Central memory CD8-positive, alpha-beta T cell (primary cell): ENCODE data around the gene MTHFSD.

Experiments
- ATAC-seq: fragments of 150-1000 bp; cut with Tn5 transposase; replicated peaks from 2 replicates; pipeline ENCODE4 v1.10.0; 2022; ENCODE audit warnings: mild to moderate bottlenecking, moderate FRiP score, moderate number of reproducible peaks; ENCODE audit not compliant: poor library complexity, severe bottlenecking; ENCODE audit errors: extremely low read depth
- DNase-seq, 2 donors: peaks; one replicate each; pipeline ENCODE4 v3.0.0; 2021; ENCODE audit warnings: low spot score in 2 of 2
- H3K27ac Mint-ChIP-seq: one replicate; pipeline ENCODE4 v1.8.0; 2022; ENCODE audit warnings: low read depth, mild to moderate bottlenecking, moderate library complexity, mixed read lengths
- H3K27me3 Mint-ChIP-seq: one replicate; pipeline ENCODE4 v1.8.0; 2022; ENCODE audit warnings: mixed read lengths
- H3K36me3 Mint-ChIP-seq: one replicate; pipeline ENCODE4 v1.8.0; 2022; ENCODE audit warnings: mild to moderate bottlenecking, moderate library complexity, mixed read lengths; ENCODE audit not compliant: insufficient read depth
- H3K4me1 Mint-ChIP-seq: one replicate; pipeline ENCODE4 v1.8.0; 2022; ENCODE audit warnings: mixed read lengths
- H3K4me3 Mint-ChIP-seq: one replicate; pipeline ENCODE4 v1.8.0; 2022; ENCODE audit warnings: mild to moderate bottlenecking, moderate library complexity, mixed read lengths
- H3K9me3 Mint-ChIP-seq: one replicate; pipeline ENCODE4 v1.8.0; 2022; ENCODE audit warnings: mixed read lengths

The MTHFSD gene

GRCh38 chr16:86491640-86492023 lies 63.4 kb downstream of the MTHFSD start:
- Mint-ChIP-seq H3K36me3 (peaks cover 2% of the 10 kb centered on the region), H3K4me1 (no peaks in the 10 kb centered on the region), H3K4me3 (no peak overlapping the region), H3K9me3 (no peaks in the 10 kb centered on the region), H3K27ac (no peak overlapping the region), H3K27me3 (peaks cover 90% of the 10 kb centered on the region)
- DNase-seq (no peak), ATAC-seq (no peak)

- Mint-ChIP-seq H3K27ac (no peak overlapping the region), H3K4me3 (no peak overlapping the region), H3K36me3 (peaks cover 2% of the 10 kb centered on the region), H3K4me1 (no peaks in the 10 kb centered on the region), H3K9me3 (no peaks in the 10 kb centered on the region), H3K27me3 (peaks cover 90% of the 10 kb centered on the region)
- no peak for ATAC-seq
- no peak for DNase-seq
These were observed 64.0 kb downstream of the MTHFSD start for GRCh38 chr16:86490859-86491639.

GRCh38 chr16:86485746-86486145 lies 69.3 kb downstream of the MTHFSD start:
- ATAC-seq: no peak
- Mint-ChIP-seq H3K4me3 (no peak overlapping the region), H3K9me3 (peaks cover 7% of the 10 kb centered on the region), H3K36me3 (no peaks in the 10 kb centered on the region), H3K27ac (no peak overlapping the region), H3K4me1 (no peaks in the 10 kb centered on the region), H3K27me3 (peaks cover 64% of the 10 kb centered on the region)
- no peak for DNase-seq

GRCh38 chr16:86484240-86484639 lies 70.8 kb downstream of the MTHFSD start:
- DNase-seq (no peak), ATAC-seq (no peak)
- Mint-ChIP-seq H3K9me3 (peaks cover 7% of the 10 kb centered on the region), H3K4me1 (no peaks in the 10 kb centered on the region), H3K27ac (no peak overlapping the region), H3K27me3 (peaks cover 55% of the 10 kb centered on the region), H3K36me3 (no peaks in the 10 kb centered on the region), H3K4me3 (no peak overlapping the region)

- Mint-ChIP-seq H3K27ac (no peak overlapping the region), H3K36me3 (no peaks in the 10 kb centered on the region), H3K9me3 (peaks cover 7% of the 10 kb centered on the region), H3K27me3 (peaks cover 59% of the 10 kb centered on the region), H3K4me1 (no peaks in the 10 kb centered on the region), H3K4me3 (no peak overlapping the region)
- no peak for ATAC-seq
- no peak for DNase-seq
These were observed 73.4 kb downstream of the MTHFSD start for GRCh38 chr16:86481607-86482006.

- DNase-seq (no peak), ATAC-seq (no peak)
- H3K27ac Mint-ChIP-seq: no peak overlapping the region
- no peaks in the 10 kb centered on the region for H3K4me1 Mint-ChIP-seq
- peaks cover 7% of the 10 kb centered on the region for H3K9me3 Mint-ChIP-seq
- no peaks in the 10 kb centered on the region for H3K36me3 Mint-ChIP-seq
- no peak overlapping the region for H3K4me3 Mint-ChIP-seq
- peaks cover 59% of the 10 kb centered on the region for H3K27me3 Mint-ChIP-seq
These were observed 74.6 kb downstream of the MTHFSD start for GRCh38 chr16:86480444-86480843.
